PC-3 (cell line): ENCODE results near the gene NOL4L. TPM values are rescaled to one million over a fixed set of nuclear protein-coding genes. Genes with fewer than 3 reads are reported as not detected.

Experiments
- ATAC-seq: fragments of 200-7000 bp; cut with Tn5 transposase; 2 replicates; pipeline ENCODE4 v1.9.1; 2020; ENCODE audit warnings: mild to moderate bottlenecking, moderate library complexity
- BruUV-seq: library from RNA; stranded (reverse); fragments of 400-500 nt; replicated peaks from 2 replicates; lab custom pipeline; 2021; lab: Mats Ljungman, UMichigan
- CTCF ChIA-PET: fragments of 300-600 bp; sonication (Branson Sonifier 250); formaldehyde crosslinking; loops from one replicate; lab custom pipeline; 2022; ENCODE audit warnings: antibody characterized with exemption; lab: Charles Lee
- POLR2A ChIA-PET: fragments of 300-600 bp; sonication (Branson Sonifier 250); formaldehyde crosslinking; loops from one replicate; lab custom pipeline; 2022; ENCODE audit warnings: antibody characterized with exemption; ENCODE audit not compliant: unreplicated experiment; lab: Charles Lee
- DNase-seq: peaks from one replicate; pipeline ENCODE4 v3.0.0-alpha.2; 2015
- H2AFZ ChIP-seq: fragments of 300-600 bp; sonication (generic); 2 replicates; pipeline ENCODE4 v1.6.0; 2016; ENCODE audit warnings: antibody characterized with exemption, low read length
- H3F3A ChIP-seq: fragments of 300-600 bp; sonication (generic); one replicate; pipeline ENCODE4 v1.6.0; 2017; ENCODE audit warnings: antibody characterized with exemption, low read length, control low read depth, mild to moderate bottlenecking; ENCODE audit not compliant: unreplicated experiment
- H3K27ac ChIP-seq: fragments of 300-600 bp; sonication (generic); 2 replicates; pipeline ENCODE4 v1.5.1; 2016; ENCODE audit warnings: mild to moderate bottlenecking, low read length
- H3K27me3 ChIP-seq: fragments of 300-600 bp; sonication (generic); 2 replicates; pipeline ENCODE4 v1.6.1; 2016; ENCODE audit warnings: low read length, mixed read lengths
- H3K36me3 ChIP-seq: fragments of 300-600 bp; sonication (generic); 2 replicates; pipeline ENCODE4 v1.6.1; 2016; ENCODE audit warnings: low read depth, mixed run types, low read length, mixed read lengths
- H3K4me1 ChIP-seq: fragments of 300-600 bp; sonication (generic); 2 replicates; pipeline ENCODE4 v1.5.1; 2016; ENCODE audit warnings: low read length; ENCODE audit not compliant: insufficient read depth
- H3K4me2 ChIP-seq: fragments of 300-600 bp; sonication (generic); 2 replicates; pipeline ENCODE4 v1.6.0; 2016; ENCODE audit warnings: low read length
- H3K4me3 ChIP-seq: fragments of 300-600 bp; sonication (generic); 2 replicates; pipeline ENCODE4 v1.5.1; 2016; ENCODE audit warnings: mild to moderate bottlenecking, low read length, mixed read lengths
- H3K79me2 ChIP-seq: fragments of 300-600 bp; sonication (generic); 2 replicates; pipeline ENCODE4 v1.6.1; 2017; ENCODE audit warnings: low read length, mixed read lengths
- H3K9ac ChIP-seq: fragments of 300-600 bp; sonication (generic); 2 replicates; pipeline ENCODE4 v1.6.0; 2016; ENCODE audit warnings: mild to moderate bottlenecking, low read length
- H3K9me2 ChIP-seq: fragments of 300-600 bp; sonication (generic); replicated peaks from 2 replicates; pipeline ENCODE4 v1.6.1; 2016; ENCODE audit warnings: mixed run types, low read length, mixed read lengths
- H3K9me3 ChIP-seq: fragments of 300-600 bp; sonication (generic); 2 replicates; pipeline ENCODE4 v1.6.1; 2016; ENCODE audit warnings: low read length, mixed read lengths
- H4K20me1 ChIP-seq: fragments of 300-600 bp; sonication (generic); 2 replicates; pipeline ENCODE4 v1.6.1; 2016; ENCODE audit warnings: low read length, mixed read lengths
- CTCF ChIP-seq: fragments of 300-600 bp; sonication (generic); conservative IDR thresholded peaks from 2 replicates; pipeline ENCODE4 v1.5.1; 2017; ENCODE audit warnings: antibody characterized with exemption, low read depth, mild to moderate bottlenecking, low read length
- EZH2 ChIP-seq: fragments of 300-600 bp; sonication (generic); IDR thresholded peaks from one replicate; pipeline ENCODE4 v1.6.1; 2017; ENCODE audit warnings: antibody characterized with exemption, mild to moderate bottlenecking, low read length; ENCODE audit not compliant: unreplicated experiment
- EZH2phosphoT487 ChIP-seq: fragments of 300-600 bp; sonication (generic); IDR thresholded peaks from 2 replicates; pipeline ENCODE4 v1.6.1; 2018; ENCODE audit warnings: mild to moderate bottlenecking, antibody characterized with exemption, low read length, borderline replicate concordance
- intact Hi-C: fragments of 100-400 bp; cut with micrococcal nuclease; formaldehyde crosslinking; loops from 2 replicates; pipeline ENCODE4 v1.9.0; 2023
- total RNA-seq: library from RNA; depleted of rRNA; stranded (reverse); fragments of >200 nt; gene quantifications from 2 replicates; pipeline ENCODE4 v1.2.3, GENCODE V29; 2014

Gene NOL4L
- total RNA-seq, 1 experiment from 2014 or later: 7.3 TPM

GRCh38 chr20:32621071-32621890, 36.1 kb upstream of the NOL4L start:
- no peak for TF ChIP-seq EZH2
- no peak for TF ChIP-seq CTCF
- TF ChIP-seq EZH2phosphoT487: no peak
- Histone ChIP-seq H2AFZ (no peak overlapping the region), H3K4me2 (no peak overlapping the region), H3K27ac (no peak overlapping the region), H3K9me3 (no peaks in the 10 kb centered on the region), H3F3A (no peaks in the 10 kb centered on the region), H4K20me1 (no peaks in the 10 kb centered on the region), H3K36me3 (no peaks in the 10 kb centered on the region), H3K4me1 (no peaks in the 10 kb centered on the region), H3K79me2 (no peaks in the 10 kb centered on the region), H3K9me2 (no peaks in the 10 kb centered on the region), H3K27me3 (no peaks in the 10 kb centered on the region), H3K4me3 (no peak overlapping the region), H3K9ac (no peak overlapping the region)
- ATAC-seq: no peak
- no peak for DNase-seq
- intact Hi-C loops: no loop called here
- ChIA-PET CTCF (no interaction called here), POLR2A (no interaction called here)
- no TSS peak for BruUV-seq

- ChIA-PET CTCF (interaction anchor here (0.7 kb wide), 1 partner anchor 58 kb away, joined by 7 read pairs; no protein-coding TSS in a partner anchor), POLR2A (no interaction called here)
- no peaks in the 10 kb centered on the region for H3K36me3 ChIP-seq
- DNase-seq (no peak), ATAC-seq (no peak)
- intact Hi-C loops: no loop called here
- no peaks in the 10 kb centered on the region for H4K20me1 ChIP-seq
- H3K4me1 ChIP-seq: no peaks in the 10 kb centered on the region
- H3K4me2 ChIP-seq: no peak overlapping the region
- TF ChIP-seq EZH2phosphoT487: no peak
- no peak for TF ChIP-seq EZH2
- TF ChIP-seq CTCF: no peak
- no peak overlapping the region for H3K9ac ChIP-seq
- no peaks in the 10 kb centered on the region for H3F3A ChIP-seq
- no peaks in the 10 kb centered on the region for H3K79me2 ChIP-seq
- BruUV-seq: no TSS peak
- H3K27ac ChIP-seq: no peak overlapping the region
- no peak overlapping the region for H3K4me3 ChIP-seq
- H3K27me3 ChIP-seq: no peaks in the 10 kb centered on the region
- H3K9me3 ChIP-seq: no peaks in the 10 kb centered on the region
- no peaks in the 10 kb centered on the region for H3K9me2 ChIP-seq
- H2AFZ ChIP-seq: no peak overlapping the region
Measured at GRCh38 chr20:32619586-32619985, 34.5 kb upstream of the NOL4L start.

- Histone ChIP-seq H3F3A (no peaks in the 10 kb centered on the region), H3K4me1 (no peaks in the 10 kb centered on the region), H3K36me3 (no peaks in the 10 kb centered on the region), H3K79me2 (no peaks in the 10 kb centered on the region), H3K27me3 (no peaks in the 10 kb centered on the region), H3K27ac (no peak overlapping the region), H3K9ac (no peak overlapping the region), H3K9me2 (no peaks in the 10 kb centered on the region), H4K20me1 (no peaks in the 10 kb centered on the region), H3K9me3 (no peaks in the 10 kb centered on the region), H3K4me2 (no peak overlapping the region), H2AFZ (no peak overlapping the region), H3K4me3 (no peak overlapping the region)
- no TSS peak for BruUV-seq
- DNase-seq (no peak), ATAC-seq (no peak)
- ChIA-PET POLR2A (interaction anchor here (0.6 kb wide), 1 partner anchor 953 kb away, joined by 3 read pairs; no protein-coding TSS in a partner anchor), CTCF (no interaction called here)
- intact Hi-C loops: no loop called here
- no peak for TF ChIP-seq EZH2
Measured at GRCh38 chr20:32614772-32615171, 29.6 kb upstream of the NOL4L start.
